Hepatocyte (in vitro differentiated cells): ENCODE measurements around the gene NTSR2. TPM values are rescaled to one million over a fixed set of nuclear protein-coding genes. Genes with fewer than 3 reads are reported as not detected.

Experiments
- DNase-seq: peaks from one replicate; pipeline ENCODE4 v3.0.0-alpha.2; 2016; ENCODE audit warnings: low spot score
- H2AFZ ChIP-seq: fragments of 200-600 bp; sonication (generic); 2 replicates; pipeline ENCODE4 v1.6.0; 2016; ENCODE audit warnings: antibody characterized with exemption, mild to moderate bottlenecking
- H3K27ac ChIP-seq: fragments of 200-600 bp; sonication (generic); 2 replicates; pipeline ENCODE4 v1.5.1; 2016; ENCODE audit warnings: mild to moderate bottlenecking
- H3K27me3 ChIP-seq: fragments of 200-600 bp; sonication (generic); 2 replicates; pipeline ENCODE4 v1.6.1; 2016
- H3K36me3 ChIP-seq: fragments of 200-600 bp; sonication (generic); replicated peaks from 2 replicates; pipeline ENCODE4 v1.5.1; 2016; ENCODE audit warnings: low read depth; ENCODE audit not compliant: insufficient read depth
- H3K4me1 ChIP-seq: fragments of 200-600 bp; sonication (generic); 2 replicates; pipeline ENCODE4 v1.5.1; 2016; ENCODE audit warnings: mild to moderate bottlenecking, moderate library complexity; ENCODE audit not compliant: insufficient read depth
- H3K4me2 ChIP-seq: fragments of 200-600 bp; sonication (generic); 2 replicates; pipeline ENCODE4 v1.6.0; 2016
- H3K4me3 ChIP-seq: fragments of 200-600 bp; sonication (generic); 2 replicates; pipeline ENCODE4 v1.5.1; 2016; ENCODE audit warnings: mild to moderate bottlenecking
- H3K79me2 ChIP-seq: fragments of 200-600 bp; sonication (generic); 2 replicates; pipeline ENCODE4 v1.6.0; 2017; ENCODE audit warnings: mild to moderate bottlenecking
- H3K9me2 ChIP-seq: fragments of 200-600 bp; sonication (generic); replicated peaks from 2 replicates; pipeline ENCODE4 v1.6.0; 2017; ENCODE audit warnings: mild to moderate bottlenecking; ENCODE audit not compliant: insufficient read depth
- H3K9me3 ChIP-seq: fragments of 200-600 bp; sonication (generic); 2 replicates; pipeline ENCODE4 v1.5.1; 2016; ENCODE audit warnings: low read depth, mild to moderate bottlenecking
- H4K20me1 ChIP-seq: fragments of 200-600 bp; sonication (generic); 2 replicates; pipeline ENCODE4 v1.6.0; 2016; ENCODE audit warnings: mild to moderate bottlenecking; ENCODE audit not compliant: insufficient read depth, poor library complexity, severe bottlenecking
- EZH2 ChIP-seq: fragments of 200-600 bp; sonication (generic); IDR thresholded peaks from 2 replicates; pipeline ENCODE4 v1.6.1; 2016; ENCODE audit warnings: antibody characterized with exemption, mild to moderate bottlenecking, borderline replicate concordance
- EZH2phosphoT487 ChIP-seq: fragments of 200-600 bp; sonication (generic); IDR thresholded peaks from one replicate; pipeline ENCODE4 v1.6.1; 2018; ENCODE audit warnings: antibody characterized with exemption, mild to moderate bottlenecking, low read depth, moderate library complexity; ENCODE audit not compliant: unreplicated experiment, severe bottlenecking
- WGBS: methylation state at CpG from one replicate; pipeline ENCODE4 v1.1.6; 2016; ENCODE audit warnings: low lambda C conversion rate; ENCODE audit errors: missing lambda C conversion rate; 5-methylcytosine and 5-hydroxymethylcytosine counted together
- polyA plus RNA-seq: library from polyadenylated mRNA; unstranded; fragments of >200 nt; fragmentation: Nextera tagmentation; extraction: Ambion mirVana; gene quantifications from 2 replicates; pipeline ENCODE4 v1.2.1, GENCODE V29; 2016
- total RNA-seq: library from RNA; depleted of rRNA; stranded (reverse); fragments of >200 nt; gene quantifications from 2 replicates; pipeline ENCODE4 v1.2.3, GENCODE V29; 2014
- TF ChIP-seq, protein P1 (sequence below): fragments of 200-600 bp; sonication (generic); IDR thresholded peaks from 2 replicates; pipeline ENCODE4 v1.5.1; 2016; ENCODE audit warnings: antibody characterized with exemption, mild to moderate bottlenecking; ENCODE audit not compliant: poor library complexity

NTSR2 gene
- total and polyA plus RNA-seq, 2 experiments from 2014 or later: 0.28 TPM; not detected in 1

GRCh38 chr2:11659851-11660250, 10.1 kb downstream of the NTSR2 start:
- DNase-seq: no peak
- Histone ChIP-seq H3K4me1 (peaks cover 5% of the 10 kb centered on the region), H3K9me2 (no peaks in the 10 kb centered on the region), H2AFZ (no peak overlapping the region), H3K79me2 (no peaks in the 10 kb centered on the region), H3K27ac (no peak overlapping the region), H3K9me3 (no peaks in the 10 kb centered on the region), H3K27me3 (no peaks in the 10 kb centered on the region), H3K4me3 (no peak overlapping the region), H4K20me1 (no peaks in the 10 kb centered on the region), H3K4me2 (no peak overlapping the region), H3K36me3 (no peaks in the 10 kb centered on the region)
- TF ChIP-seq EZH2: no peak
- TF ChIP-seq, protein P1, sequence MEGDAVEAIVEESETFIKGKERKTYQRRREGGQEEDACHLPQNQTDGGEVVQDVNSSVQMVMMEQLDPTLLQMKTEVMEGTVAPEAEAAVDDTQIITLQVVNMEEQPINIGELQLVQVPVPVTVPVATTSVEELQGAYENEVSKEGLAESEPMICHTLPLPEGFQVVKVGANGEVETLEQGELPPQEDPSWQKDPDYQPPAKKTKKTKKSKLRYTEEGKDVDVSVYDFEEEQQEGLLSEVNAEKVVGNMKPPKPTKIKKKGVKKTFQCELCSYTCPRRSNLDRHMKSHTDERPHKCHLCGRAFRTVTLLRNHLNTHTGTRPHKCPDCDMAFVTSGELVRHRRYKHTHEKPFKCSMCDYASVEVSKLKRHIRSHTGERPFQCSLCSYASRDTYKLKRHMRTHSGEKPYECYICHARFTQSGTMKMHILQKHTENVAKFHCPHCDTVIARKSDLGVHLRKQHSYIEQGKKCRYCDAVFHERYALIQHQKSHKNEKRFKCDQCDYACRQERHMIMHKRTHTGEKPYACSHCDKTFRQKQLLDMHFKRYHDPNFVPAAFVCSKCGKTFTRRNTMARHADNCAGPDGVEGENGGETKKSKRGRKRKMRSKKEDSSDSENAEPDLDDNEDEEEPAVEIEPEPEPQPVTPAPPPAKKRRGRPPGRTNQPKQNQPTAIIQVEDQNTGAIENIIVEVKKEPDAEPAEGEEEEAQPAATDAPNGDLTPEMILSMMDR: no peak
- TF ChIP-seq EZH2phosphoT487: no peak
- WGBS: 92% methylated on average over 10 of the region's 10 CpGs

- Histone ChIP-seq H3K4me1 (peaks cover 6% of the 10 kb centered on the region), H3K36me3 (no peaks in the 10 kb centered on the region), H3K27ac (no peak overlapping the region), H3K4me2 (no peak overlapping the region), H3K27me3 (no peaks in the 10 kb centered on the region), H3K9me3 (no peaks in the 10 kb centered on the region), H3K79me2 (no peaks in the 10 kb centered on the region), H3K4me3 (no peak overlapping the region), H3K9me2 (no peaks in the 10 kb centered on the region), H2AFZ (no peak overlapping the region), H4K20me1 (no peaks in the 10 kb centered on the region)
- no peak for DNase-seq
- TF ChIP-seq, protein P1: no peak
- no peak for TF ChIP-seq EZH2phosphoT487
- TF ChIP-seq EZH2: no peak
- 85% methylated on average over 11 of the region's 11 CpGs for WGBS
Measured at GRCh38 chr2:11659115-11659475, 10.9 kb downstream of the NTSR2 start.

- Histone ChIP-seq H3K4me2 (no peak overlapping the region), H3K9me2 (no peaks in the 10 kb centered on the region), H3K36me3 (no peaks in the 10 kb centered on the region), H3K27ac (no peak overlapping the region), H3K27me3 (no peaks in the 10 kb centered on the region), H2AFZ (no peak overlapping the region), H3K4me3 (no peak overlapping the region), H3K79me2 (no peaks in the 10 kb centered on the region), H3K9me3 (no peaks in the 10 kb centered on the region), H3K4me1 (peaks cover 6% of the 10 kb centered on the region), H4K20me1 (no peaks in the 10 kb centered on the region)
- DNase-seq: no peak
- WGBS: 87% methylated on average over 19 of the region's 19 CpGs
- TF ChIP-seq EZH2phosphoT487 (no peak), EZH2 (no peak)
- TF ChIP-seq, protein P1: no peak
Measured at GRCh38 chr2:11658208-11659114, 11.5 kb downstream of the NTSR2 start.
